PFSK-1 (cell line): ENCODE data around the gene CRAT.
A peak's percentile ranks its signal among the peaks of the same experiment; 100 is the strongest.

Source experiments
- FOXP2 ChIP-seq: optimal IDR thresholded peaks from 2 replicates; pipeline ENCODE3; 2011; ENCODE audit warnings: borderline replicate concordance, control low read depth, inconsistent platforms; ENCODE audit not compliant: insufficient read depth; ENCODE audit errors: extremely low read length, extremely low read depth
- POLR2AphosphoS5 ChIP-seq: IDR thresholded peaks from 2 replicates; pipeline ENCODE4 v1.6.1; 2012; ENCODE audit warnings: low read depth, mild to moderate bottlenecking, control low read depth, low read length, moderate library complexity
- SIN3A ChIP-seq: IDR thresholded peaks from 2 replicates; pipeline ENCODE4 v1.6.1; 2012; ENCODE audit warnings: mild to moderate bottlenecking, low read length, moderate library complexity, borderline replicate concordance; ENCODE audit not compliant: insufficient read depth
- TAF1 ChIP-seq: IDR thresholded peaks from 2 replicates; pipeline ENCODE4 v1.6.1; 2012; ENCODE audit warnings: low read length, control low read depth, borderline replicate concordance; ENCODE audit not compliant: insufficient read depth
- TF ChIP-seq, protein P1 (sequence below), 2 experiments: IDR thresholded peaks; 2 replicates each; pipeline versions ENCODE4 v1.6.1 to v1.8.0; 2011 to 2012; ENCODE audit warnings: low read depth in 2 of 2, low read length in 2 of 2, control low read depth in 1 of 2, inconsistent platforms in 1 of 2, mild to moderate bottlenecking in 1 of 2, moderate library complexity in 1 of 2; ENCODE audit not compliant: insufficient read depth in 1 of 2

The CRAT gene

DNA sequence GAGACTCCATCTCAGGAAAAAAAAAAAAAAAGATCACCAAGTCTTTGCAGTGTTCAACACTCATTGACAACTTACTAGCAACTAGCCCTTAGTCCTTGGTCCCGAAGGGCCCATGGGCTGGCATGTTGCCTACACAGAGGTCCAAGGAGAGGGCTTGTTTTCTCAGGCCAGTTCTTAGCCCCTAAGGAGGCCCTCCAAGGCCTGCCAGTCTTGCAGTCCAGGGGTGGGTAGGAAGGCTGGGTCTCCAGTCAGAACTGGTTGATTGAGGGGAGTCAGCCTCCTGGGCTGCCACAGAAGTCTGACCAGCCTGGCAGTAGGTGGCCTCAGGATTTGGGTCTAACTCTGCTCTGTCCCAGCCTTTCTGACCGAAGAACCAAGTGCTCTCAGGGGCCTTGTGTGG, 34.7 kb upstream of the CRAT start:
- no peak for TF ChIP-seq SIN3A

DNA sequence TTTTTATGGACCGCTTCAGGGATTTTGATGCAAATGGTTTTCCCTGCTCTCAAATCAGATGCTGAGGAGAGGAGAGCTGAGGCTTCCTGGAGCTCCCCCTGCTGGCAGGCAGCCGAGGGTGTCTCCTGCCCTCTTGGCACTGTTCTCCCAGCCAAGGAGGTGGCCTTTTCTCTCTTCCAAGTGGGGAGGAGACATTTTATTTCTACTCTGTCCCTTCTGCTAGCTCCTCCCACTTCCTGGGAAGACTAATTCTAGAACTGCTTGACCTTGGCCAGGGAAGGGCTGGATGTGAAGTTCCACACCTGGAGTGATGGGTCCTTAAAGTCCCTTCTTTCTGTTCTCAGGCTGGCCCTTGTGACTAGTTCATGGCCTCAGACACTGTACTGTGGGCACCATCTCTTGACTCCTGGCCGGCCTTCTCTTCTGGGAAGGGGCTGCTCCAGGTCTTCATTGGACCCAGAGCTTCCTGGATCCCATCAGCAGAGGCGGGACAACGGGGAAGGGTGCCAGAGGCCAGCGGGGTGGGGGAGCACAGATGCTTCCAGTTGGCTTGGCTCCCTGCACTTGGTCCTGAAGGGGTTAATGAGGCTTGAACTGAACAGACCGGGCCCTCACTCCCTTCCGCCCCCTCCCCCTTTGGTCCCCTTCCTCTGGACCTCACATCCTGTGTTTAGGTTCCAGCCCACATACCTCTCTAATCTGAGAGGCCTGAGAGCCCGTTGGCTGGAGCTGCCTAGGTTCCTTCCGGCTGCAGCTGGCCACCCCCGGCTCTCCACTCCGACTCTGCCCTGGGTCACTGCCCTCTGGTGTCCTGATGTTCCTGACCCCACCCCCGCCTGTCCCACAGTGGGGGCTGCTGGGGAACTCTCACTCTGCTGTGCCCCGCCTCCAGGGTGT, 32.7 kb upstream of the CRAT start:
- TF ChIP-seq FOXP2 (no peak), POLR2AphosphoS5 (peak; percentile 53; the same call in 1 of the 2 replicates), SIN3A (0 out of 2 replicates have a peak, but pooled peaks have one; percentile 26), TAF1 (no peak)
- TF ChIP-seq, protein P1, sequence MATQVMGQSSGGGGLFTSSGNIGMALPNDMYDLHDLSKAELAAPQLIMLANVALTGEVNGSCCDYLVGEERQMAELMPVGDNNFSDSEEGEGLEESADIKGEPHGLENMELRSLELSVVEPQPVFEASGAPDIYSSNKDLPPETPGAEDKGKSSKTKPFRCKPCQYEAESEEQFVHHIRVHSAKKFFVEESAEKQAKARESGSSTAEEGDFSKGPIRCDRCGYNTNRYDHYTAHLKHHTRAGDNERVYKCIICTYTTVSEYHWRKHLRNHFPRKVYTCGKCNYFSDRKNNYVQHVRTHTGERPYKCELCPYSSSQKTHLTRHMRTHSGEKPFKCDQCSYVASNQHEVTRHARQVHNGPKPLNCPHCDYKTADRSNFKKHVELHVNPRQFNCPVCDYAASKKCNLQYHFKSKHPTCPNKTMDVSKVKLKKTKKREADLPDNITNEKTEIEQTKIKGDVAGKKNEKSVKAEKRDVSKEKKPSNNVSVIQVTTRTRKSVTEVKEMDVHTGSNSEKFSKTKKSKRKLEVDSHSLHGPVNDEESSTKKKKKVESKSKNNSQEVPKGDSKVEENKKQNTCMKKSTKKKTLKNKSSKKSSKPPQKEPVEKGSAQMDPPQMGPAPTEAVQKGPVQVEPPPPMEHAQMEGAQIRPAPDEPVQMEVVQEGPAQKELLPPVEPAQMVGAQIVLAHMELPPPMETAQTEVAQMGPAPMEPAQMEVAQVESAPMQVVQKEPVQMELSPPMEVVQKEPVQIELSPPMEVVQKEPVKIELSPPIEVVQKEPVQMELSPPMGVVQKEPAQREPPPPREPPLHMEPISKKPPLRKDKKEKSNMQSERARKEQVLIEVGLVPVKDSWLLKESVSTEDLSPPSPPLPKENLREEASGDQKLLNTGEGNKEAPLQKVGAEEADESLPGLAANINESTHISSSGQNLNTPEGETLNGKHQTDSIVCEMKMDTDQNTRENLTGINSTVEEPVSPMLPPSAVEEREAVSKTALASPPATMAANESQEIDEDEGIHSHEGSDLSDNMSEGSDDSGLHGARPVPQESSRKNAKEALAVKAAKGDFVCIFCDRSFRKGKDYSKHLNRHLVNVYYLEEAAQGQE (IDR thresholded peaks at IDR 0.05; ENCODE audit: insufficient read depth in 1 of 2, low read depth in 2 of 2, low read length in 2 of 2) = no peak

DNA sequence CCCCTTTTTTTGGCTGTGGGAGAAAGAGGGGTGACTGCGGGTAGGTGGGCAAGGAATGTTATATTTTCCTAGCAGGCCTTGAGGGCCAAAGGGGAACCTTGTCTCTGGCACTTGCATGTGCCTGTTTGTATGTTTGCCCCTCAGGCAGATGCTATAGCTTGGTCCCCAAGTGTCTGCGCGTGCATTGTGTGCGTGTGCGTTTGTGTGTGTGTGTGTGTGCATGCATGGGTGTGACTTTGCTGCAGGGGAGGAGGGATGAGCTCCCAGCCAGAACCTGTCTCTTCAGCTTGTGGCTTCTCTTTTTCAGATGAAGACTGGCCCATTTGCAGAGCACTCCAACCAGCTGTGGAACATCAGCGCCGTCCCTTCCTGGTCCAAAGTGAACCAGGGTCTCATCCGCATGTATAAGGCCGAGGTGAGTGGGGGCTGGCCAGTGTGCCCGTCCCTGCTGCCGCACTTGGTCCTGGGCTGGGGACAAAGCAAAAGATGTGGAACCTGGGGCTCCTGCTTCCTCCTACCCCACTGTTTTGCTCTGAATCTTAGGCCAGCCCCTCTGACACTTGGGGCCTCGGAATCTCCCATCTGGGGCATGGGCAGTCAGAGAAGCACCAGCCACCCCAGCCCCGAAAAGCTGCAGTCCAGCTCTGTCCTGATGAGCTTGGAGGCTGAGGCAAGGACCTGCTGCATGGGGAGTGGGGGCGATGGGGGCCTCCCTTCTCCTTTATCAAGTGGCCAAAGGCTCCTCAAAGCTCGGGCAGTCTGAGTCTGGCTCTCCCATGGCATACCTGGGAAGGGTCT, 31.7 kb upstream of the CRAT start:
- TF ChIP-seq SIN3A (no peak), TAF1 (no peak), POLR2AphosphoS5 (no peak), FOXP2 (no peak)
- TF ChIP-seq, protein P1 (IDR thresholded peaks at IDR 0.05; ENCODE audit: insufficient read depth in 1 of 2, low read depth in 2 of 2, low read length in 2 of 2) = no peak

DNA sequence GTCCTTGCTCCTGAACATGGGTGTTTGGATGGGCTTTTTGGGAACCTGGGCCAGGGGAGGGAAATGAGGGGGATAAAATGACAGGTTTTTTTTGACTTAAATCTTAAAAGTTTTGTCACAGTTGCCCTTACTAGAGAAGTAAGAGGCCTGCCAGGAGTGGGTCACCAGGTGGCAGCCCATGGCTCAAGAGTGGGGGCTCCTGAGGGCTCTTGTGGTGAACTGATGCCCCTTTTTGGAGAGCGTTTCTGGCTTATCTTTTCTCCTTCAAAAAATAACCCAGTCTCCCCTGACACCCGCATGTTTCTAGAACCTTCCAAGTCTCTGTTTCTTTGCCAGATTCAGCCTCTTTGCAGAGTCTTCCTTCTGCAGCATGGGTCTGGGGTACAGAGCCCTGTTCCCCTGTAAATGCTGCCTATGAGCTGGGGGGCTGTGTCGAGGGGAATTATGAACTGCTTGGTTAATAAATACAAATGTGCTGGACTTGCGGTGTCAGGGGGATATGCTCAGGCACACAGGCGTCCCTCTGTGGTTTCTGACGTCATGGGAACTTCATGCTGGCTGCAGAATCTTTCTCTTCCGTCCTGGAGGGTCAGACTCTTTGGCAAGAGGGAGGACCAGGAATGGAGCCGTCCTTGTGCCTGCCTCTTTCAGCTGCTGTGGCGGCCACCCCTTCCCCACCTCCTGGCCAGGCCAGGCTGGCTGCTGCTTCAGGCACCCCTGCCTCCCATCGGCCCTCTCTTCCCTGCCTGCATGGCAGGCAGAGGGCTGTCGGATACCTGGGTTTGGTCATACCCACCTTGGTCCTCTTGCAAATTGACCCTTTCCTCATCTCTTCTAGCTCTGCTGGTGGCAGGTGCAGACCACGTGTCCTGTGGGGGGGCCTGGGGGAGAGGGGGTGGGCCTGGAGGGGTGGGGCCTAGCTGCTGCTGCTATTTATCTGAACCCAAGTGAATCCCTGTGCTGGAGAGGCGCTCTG, 30.8 kb upstream of the CRAT start:
- TF ChIP-seq POLR2AphosphoS5 = peak; percentile 73
- peak; percentile 23; the same call in 1 of the 2 replicates for TF ChIP-seq TAF1
- no peak for TF ChIP-seq FOXP2

DNA sequence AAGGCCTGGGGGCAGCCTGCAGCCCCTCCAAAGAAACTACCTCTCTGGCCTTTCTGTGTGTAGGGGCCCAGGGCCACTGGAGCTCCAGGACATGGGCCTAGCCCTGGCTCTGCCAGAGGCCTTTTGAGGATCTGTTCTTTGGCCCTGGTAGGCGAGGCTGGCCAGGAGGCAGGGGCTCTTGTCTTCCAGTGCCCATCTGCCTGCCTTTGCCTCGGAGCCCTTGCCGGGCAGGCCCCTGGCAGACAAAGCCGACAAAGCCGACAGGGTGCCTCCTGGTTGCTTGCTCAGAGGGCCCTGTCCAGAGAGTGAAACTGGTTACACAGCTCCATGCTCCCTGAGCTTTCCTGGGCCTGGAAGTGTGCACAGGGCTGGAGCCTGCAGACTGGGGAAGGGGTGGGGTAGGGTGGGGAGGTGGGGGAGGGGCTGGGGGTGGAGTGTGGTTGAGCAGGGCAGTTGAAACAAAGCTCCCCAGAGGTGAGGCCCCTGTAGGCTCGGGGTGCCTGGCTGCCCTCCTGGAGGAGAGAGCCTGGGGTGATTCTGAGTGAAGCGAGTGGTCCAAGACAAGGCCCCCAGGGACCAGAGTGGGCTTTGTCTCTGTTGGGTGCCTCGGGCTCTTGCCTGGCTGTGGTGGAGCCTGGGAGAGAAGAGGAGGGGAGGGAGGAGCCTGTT, 29.9 kb upstream of the CRAT start:
- TF ChIP-seq POLR2AphosphoS5 (no peak), SIN3A (no peak), FOXP2 (no peak), TAF1 (no peak)
- TF ChIP-seq, protein P1 (IDR thresholded peaks at IDR 0.05; ENCODE audit: insufficient read depth in 1 of 2, low read depth in 2 of 2, low read length in 2 of 2) = no peak
